COLO829 (cell line): Measurements from ENCODE around the gene CFB.
"Not testable (repeated sequence)": the region's sequence is repeated elsewhere in the genome, so short reads cannot be mapped to it uniquely, and the experiment has no call there.

ENCODE experiments used
- DNase-seq: peaks from one replicate; pipeline ENCODE4 v3.0.0; 2012; ENCODE audit warnings: low spot score

Gene CFB

GRCh38 chr6:31911826-31912585 is 33.9 kb upstream of the CFB start:
- DNase-seq, result no peak

DNA sequence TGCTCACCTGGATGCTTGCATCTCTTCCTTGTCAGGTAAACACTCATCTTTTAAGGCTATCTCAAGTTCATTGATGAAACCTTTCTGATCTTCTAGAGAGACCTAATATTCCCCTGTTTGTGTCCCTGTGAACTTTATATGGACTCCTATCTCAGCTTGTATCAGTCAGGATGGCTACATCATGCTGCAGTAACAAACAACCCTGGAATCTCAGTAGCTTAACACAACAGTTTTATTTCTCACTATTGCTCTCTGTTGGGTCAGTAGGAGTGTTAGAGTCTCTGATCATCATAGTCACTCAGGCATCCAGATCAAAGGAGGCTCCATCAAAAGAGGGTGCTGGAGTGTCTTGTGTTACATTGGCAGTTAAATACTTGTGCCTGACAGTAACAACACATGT is 30.5 kb upstream of the CFB start:
- no peak for DNase-seq

DNA sequence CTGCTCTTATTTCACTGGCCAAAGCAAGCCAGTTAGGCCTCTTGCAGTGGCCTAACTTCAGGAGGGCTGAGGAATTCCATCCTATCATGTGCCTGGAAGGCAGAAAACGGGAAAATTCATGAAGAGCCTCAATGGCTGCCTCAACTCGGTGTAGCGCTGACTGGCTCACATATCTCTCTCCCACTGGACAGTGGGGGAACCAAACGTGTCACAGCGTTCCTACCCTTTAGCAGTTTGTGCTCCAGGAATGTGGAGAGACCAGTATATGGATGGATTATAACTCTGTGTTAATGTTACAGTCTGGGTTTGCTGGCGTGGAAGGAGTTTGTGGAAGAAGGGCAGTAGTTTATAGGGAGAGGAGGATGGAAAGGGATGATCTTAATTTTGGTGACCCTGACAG is 30.1 kb upstream of the CFB start:
- DNase-seq, result no peak

- no peak for DNase-seq
Measured at GRCh38 chr6:31918069-31918720, 27.7 kb upstream of the CFB start.

- DNase-seq, result no peak
Measured at GRCh38 chr6:31919624-31920303, 26.1 kb upstream of the CFB start.

GRCh38 chr6:31920811-31921210 is 25.1 kb upstream of the CFB start:
- no peak for DNase-seq

GRCh38 chr6:31922942-31923341 is 23.0 kb upstream of the CFB start:
- DNase-seq, result no peak

DNA sequence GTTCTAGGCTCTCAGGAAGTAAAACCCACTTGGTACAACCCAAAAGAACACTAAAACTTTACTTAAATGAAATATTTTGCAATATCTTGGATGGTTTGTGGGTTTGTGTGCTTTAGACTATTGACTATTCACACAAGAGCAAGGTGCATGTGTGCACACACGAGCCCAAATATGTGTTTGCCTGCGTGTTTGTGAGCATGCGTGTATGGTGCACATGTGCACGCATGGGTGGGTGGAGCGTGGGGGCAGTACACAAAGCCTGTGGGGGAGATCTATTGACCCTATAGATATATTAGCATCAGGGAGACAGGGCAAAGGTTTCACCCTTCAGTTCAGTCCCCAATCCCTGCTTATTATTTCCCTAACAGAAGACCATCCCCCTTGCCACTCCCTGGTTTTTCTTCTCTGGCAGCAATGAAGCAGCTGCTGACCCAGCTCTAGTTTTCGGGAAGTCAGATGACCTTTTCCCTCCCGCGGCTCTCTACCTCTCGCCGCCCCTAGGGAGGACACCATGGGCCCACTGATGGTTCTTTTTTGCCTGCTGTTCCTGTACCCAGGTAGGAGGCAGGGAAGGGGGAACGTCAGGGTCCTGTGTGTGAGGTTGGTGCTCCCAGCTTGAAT is 18.5 kb upstream of the CFB start, which contains the start of gene C2:
Gene C2, plus strand, starts transcription at position 476 of the 621 bp plus-strand sequence. Its CDS starts 36 bp downstream, at position 512.
- DNase-seq, result no peak

- DNase-seq, result no peak
Measured at GRCh38 chr6:31927863-31928671, 17.8 kb upstream of the CFB start.

- DNase-seq, result no peak
Measured at GRCh38 chr6:31928672-31928939, 17.3 kb upstream of the CFB start.

GRCh38 chr6:31930962-31931361 is 14.9 kb upstream of the CFB start:
- no peak for DNase-seq

- not testable (repeated sequence) for DNase-seq
Measured at GRCh38 chr6:31932137-31932536, 13.8 kb upstream of the CFB start.

GRCh38 chr6:31933537-31933936 is 12.4 kb upstream of the CFB start:
- no peak for DNase-seq

DNA sequence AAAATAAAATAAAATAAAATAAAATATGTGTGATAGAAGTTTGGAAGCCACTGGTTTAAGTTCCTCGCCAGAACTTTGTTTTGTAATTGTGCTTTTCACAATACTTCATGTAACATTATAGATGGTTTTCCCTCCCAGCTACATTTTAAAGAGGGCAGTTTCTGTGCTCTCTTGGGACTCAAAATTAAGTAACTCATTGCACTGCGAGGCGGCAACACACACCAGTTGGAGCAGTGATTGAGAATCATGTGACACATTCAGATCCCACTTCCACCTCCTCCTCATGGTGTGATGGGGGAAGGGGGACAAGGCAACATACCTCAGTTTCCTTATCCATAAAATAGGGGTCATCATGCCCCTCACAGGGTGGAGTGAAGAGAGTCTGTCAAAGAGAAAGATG is 10.9 kb upstream of the CFB start:
- DNase-seq, result no peak

DNA sequence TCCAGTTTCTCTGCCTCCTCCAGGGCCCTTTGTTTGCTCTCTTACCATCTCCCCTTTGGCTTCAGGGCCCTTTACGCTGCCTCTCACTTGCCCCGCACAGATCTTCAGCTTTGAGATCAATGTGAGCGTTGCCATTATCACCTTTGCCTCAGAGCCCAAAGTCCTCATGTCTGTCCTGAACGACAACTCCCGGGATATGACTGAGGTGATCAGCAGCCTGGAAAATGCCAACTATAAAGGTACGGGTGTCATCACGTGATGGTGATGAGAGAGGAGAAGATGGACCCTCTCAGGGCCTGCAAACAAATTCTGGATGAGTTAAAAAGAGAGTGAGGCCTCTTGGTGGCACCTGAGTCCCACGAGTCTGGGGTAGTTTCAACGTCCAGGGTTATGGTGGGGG is 10.1 kb upstream of the CFB start:
- no peak for DNase-seq

DNA sequence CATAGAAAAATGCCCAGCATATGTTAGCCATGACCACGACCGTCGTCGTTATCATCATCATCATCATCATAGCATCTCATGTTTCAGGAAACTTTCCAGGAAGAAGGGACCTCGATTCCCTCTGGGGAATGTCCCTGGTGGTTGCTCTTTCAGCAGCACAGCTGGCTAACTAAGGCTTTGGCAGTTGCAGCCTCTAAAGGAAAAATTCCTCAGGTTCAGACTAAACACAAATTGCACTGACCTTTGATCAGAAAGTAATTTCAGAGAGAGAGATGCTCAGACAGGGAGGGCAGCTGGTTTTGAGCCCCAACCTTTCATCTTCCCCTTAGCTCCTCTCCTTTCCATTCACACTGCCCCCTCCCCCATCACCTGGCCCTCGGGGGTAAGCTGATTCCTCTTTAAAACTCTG is 5.6 kb upstream of the CFB start:
- DNase-seq, result no peak

GRCh38 chr6:31943742-31944141 is 2.2 kb upstream of the CFB start:
- no peak for DNase-seq

DNA sequence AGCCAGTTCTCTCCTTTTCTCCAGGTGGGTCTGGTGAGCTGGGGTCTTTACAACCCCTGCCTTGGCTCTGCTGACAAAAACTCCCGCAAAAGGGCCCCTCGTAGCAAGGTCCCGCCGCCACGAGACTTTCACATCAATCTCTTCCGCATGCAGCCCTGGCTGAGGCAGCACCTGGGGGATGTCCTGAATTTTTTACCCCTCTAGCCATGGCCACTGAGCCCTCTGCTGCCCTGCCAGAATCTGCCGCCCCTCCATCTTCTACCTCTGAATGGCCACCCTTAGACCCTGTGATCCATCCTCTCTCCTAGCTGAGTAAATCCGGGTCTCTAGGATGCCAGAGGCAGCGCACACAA is 765 bp upstream of the CFB start:
- no peak for DNase-seq

- DNase-seq, result no peak
Measured at GRCh38 chr6:31946370-31946885, 533 bp downstream of the CFB start.

DNA sequence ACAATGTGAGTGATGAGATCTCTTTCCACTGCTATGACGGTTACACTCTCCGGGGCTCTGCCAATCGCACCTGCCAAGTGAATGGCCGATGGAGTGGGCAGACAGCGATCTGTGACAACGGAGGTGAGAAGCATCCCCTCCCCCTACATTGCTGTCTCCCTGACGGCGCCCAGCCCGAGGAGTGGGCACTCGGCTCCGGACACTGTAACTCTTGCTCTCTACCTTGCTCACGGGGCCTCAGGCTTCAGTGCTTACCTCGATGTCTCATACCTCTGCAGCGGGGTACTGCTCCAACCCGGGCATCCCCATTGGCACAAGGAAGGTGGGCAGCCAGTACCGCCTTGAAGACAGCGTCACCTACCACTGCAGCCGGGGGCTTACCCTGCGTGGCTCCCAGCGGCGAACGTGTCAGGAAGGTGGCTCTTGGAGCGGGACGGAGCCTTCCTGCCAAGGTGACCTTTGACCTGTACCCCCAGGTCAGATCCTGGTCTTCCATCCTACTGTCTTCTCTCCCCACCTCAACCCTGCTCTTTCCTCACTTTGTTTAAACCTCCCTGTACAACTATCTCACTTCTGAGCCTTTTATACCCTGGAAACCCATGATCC is 1.3 kb downstream of the CFB start:
- DNase-seq, result no peak

DNA sequence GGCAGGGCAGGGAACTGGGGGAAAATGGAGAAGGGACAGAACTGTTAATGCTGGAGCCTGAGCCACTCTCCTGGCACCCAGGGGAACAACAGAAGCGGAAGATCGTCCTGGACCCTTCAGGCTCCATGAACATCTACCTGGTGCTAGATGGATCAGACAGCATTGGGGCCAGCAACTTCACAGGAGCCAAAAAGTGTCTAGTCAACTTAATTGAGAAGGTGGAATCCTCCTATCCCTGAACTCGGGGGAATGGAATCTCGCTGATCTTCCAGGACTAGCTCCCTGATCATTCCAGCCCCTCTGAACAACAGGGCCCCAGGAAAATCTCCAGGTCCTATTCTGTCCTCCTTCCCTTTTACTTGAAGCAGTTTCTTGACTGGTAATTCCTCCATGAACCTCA is 2.0 kb downstream of the CFB start:
- DNase-seq, result no peak

DNA sequence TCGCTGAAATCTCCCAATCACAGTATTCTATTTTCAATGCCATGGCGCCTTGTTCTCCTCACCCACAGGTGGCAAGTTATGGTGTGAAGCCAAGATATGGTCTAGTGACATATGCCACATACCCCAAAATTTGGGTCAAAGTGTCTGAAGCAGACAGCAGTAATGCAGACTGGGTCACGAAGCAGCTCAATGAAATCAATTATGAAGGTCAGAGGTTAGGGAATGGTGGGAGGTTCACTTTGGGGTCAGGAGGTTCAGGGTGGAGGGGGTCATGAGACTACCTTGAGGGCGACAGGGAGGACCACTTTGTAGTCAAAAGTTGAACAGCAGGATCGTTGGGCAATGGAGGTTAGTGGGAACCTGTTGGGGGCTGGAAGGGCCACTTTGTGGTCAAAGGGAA is 2.4 kb downstream of the CFB start:
- no peak for DNase-seq
